MM.1S (cell line): Measurements from ENCODE around the gene SLC25A48.

Experiments used
- CTCF ChIP-seq: fragments of 300-600 bp; sonication (generic); IDR thresholded peaks from 2 replicates; pipeline ENCODE4 v1.5.1; 2016; ENCODE audit warnings: antibody characterized with exemption, low read length, mixed read lengths
- EZH2 ChIP-seq: fragments of 300-600 bp; sonication (generic); optimal IDR thresholded peaks from 2 replicates; pipeline ENCODE3; 2017; ENCODE audit warnings: low read depth, mild to moderate bottlenecking, antibody characterized with exemption, low read length, mixed read lengths
- EZH2phosphoT487 ChIP-seq: fragments of 300-600 bp; sonication (generic); IDR thresholded peaks from 2 replicates; pipeline ENCODE4 v1.6.1; 2018; ENCODE audit warnings: antibody characterized with exemption, low read length

DNA sequence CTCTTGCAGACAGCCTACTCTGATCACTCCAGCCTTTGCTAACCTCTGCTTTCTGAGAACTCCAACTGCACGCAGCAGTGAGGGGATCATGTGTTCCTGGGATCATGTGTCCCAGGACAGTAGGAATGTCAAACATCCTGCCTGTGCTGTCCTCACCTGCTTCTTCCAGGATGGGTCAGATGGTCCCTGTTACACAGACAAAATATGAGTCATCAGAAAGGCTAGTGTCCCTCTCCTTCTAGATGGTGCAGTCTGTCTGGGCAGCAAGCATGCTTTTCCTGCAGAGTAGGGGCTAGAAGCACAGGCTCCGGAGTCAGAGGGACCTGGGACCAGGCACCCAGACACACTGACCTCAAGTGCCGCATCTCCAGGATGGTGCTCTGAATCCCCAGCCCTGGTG lies 20.1 kb upstream of the SLC25A48 start:
- TF ChIP-seq CTCF (no peak), EZH2 (no peak), EZH2phosphoT487 (no peak)
